ENCODE data around the gene UPK2.

The UPK2 gene

GRCh38 chr11:118918128-118918685, 37.9 kb upstream of the UPK2 start:
- DNase-seq: peak; percentile 92

DNA sequence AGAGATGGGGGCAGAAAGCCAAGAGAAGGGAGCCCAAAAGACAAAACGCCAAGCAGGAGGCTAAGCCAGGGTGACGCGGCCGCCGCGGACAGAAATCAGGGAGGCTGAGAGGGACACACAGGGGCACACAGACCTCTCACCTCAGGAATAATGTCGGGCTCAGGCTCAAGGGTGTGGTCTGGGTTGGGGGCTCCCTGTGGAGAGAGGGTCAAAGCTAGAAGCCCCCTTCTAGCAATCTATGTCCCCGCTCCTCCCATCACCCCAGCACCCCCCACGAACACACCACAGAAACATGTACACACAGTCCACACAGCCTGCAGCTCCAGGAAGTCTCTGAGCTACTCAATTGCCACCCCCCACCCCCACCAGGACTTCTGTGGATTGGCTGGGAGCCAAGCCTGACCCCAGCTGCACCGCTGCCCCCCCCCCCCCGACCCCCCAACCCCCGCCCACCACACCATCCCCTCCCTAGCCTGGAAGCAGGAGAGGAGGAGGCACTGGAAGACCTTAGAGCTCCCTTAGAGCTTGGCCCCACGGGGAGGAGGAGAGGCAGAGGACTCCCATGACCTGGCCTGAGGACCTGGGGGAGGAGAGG, 37.3 kb upstream of the UPK2 start:
- DNase-seq: no peak

GRCh38 chr11:118921121-118921928, 34.8 kb upstream of the UPK2 start:
- DNase-seq: no peak

GRCh38 chr11:118921929-118922744, 34.0 kb upstream of the UPK2 start:
- peak; percentile 36 for DNase-seq

DNA sequence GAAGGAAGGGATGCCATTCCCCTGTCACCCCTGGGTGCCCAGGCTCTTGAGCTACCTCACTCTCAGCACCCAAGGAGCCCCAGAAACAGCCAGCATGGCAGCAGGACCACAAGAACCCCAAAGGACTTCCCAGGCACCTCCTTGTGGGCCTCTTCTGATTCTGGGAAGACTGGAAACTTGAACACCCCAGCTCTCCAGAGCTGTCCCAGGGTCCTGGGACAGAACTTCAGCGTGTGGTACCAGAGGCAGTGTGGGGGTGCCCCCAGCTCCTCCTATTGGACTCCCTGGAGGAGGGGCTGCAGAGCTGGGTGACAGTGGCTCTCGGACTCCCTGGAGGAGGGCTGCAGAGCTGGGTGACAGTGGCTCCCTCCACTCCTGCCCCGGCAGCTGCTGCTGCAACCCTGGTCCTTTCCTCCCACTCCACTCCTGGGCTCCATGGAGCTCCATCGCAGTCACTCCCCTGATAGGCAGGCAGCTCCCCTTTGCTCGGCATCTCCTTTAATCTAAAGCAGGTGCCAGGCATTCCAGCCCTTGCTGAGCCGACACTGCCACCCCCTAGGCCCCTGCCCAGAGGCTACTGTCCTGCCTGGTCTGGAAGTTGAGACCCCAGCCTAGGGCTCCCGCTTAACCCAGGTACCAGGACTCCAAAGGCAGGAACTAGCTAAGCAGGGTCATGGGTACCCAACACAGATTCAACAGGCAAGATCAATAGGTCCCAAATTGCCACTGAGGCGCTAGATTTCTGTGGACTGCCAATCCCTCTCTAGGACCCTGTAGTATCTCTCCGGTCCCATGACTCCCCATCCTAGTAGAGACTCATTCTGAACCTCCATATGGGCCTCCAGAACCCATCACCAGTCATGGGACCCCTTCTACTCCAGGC, 33.1 kb upstream of the UPK2 start:
- DNase-seq: no peak

GRCh38 chr11:118923721-118924587, 32.1 kb upstream of the UPK2 start:
- DNase-seq: no peak

GRCh38 chr11:118924591-118925585, 31.2 kb upstream of the UPK2 start:
- peak; percentile 68 for DNase-seq

DNA sequence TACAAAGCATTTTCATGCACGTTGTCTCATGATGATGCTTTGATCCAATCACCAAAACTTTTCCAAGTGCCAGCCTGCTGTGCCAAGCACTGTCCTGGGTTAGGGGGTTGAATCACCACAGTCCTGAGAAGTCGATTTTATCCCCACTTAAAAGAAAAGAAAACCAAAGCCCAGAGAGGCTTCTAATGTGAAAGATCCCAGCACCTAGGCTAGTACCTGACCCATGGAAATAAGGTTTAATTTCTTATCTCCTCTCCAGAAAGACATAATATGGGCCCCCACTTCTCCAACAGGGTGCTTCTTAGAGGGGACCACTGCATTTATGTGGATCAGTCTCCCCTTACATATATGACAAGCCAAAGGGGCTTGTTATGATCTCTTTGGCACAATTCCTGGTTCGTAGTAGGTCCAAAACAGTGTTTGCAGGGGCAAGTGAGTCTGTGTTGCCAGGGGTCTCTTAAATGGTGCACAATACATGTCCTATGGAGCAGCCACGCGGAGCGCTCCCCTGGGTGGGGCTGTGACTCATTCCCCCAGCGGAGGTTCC, 28.5 kb upstream of the UPK2 start:
- DNase-seq: no peak

DNA sequence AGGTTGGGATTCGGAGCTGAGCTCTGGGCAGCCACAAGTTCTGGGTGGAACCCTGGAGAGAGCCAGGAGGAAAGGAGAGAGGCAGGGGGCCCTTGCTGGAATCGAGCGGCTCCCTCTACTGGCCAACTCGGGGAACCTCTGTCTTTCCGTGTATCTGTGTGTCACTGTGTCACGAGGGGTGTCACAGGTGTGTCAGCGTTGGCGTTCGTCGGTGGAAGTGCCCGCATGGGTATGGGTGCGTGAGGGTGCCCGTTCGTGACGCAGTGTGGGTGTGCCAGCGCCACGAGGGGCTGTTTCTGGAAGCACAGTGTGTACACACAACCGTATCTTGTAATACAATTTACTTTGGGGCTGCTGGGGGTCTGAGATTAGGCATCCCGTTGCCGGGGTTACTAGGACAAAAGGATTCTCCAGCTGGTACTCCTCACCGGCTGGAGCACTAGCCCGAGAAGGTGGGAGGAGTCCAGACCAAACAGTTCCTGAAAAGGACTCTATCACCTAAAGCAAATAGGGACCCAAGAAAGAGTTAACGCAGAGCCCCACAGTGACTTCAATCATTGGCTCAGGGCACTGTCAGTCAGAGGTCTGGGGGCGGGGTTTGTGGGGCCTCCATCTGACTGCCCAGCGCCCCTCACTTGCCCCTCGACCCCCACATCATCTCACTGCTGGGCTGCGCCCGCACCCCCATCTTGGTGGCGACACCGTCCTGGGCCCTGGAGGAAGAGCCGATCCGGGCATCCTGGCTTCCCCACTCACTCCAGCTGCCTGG, 27.8 kb upstream of the UPK2 start:
- peak; percentile 98 for DNase-seq

- DNase-seq: peak; percentile 88
Measured at GRCh38 chr11:118928870-118929500, 27.1 kb upstream of the UPK2 start.

- DNase-seq: peak; percentile 97
Measured at GRCh38 chr11:118929501-118930093, 26.5 kb upstream of the UPK2 start.

- DNase-seq: peak; percentile 99
Measured at GRCh38 chr11:118930094-118930712, 25.9 kb upstream of the UPK2 start.

DNA sequence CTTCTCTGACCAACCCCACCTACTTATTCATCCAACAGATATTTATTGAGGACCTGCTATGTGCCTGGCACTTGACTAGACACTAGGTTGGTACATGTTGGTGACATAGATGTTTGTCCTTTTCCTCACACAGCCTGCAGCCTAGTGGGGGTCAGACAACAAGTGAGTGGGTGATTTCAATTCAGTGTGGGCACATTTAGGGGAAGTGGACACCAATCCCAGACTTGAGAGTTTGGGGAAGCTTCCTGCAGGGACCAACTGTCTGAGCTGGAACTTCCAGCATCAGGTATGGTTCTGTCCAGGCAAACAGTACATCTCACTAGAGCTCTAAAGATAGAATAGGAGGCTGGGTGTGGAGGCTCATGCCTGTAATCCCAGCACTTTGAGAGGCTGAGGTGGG, 24.5 kb upstream of the UPK2 start:
- no peak for DNase-seq

DNA sequence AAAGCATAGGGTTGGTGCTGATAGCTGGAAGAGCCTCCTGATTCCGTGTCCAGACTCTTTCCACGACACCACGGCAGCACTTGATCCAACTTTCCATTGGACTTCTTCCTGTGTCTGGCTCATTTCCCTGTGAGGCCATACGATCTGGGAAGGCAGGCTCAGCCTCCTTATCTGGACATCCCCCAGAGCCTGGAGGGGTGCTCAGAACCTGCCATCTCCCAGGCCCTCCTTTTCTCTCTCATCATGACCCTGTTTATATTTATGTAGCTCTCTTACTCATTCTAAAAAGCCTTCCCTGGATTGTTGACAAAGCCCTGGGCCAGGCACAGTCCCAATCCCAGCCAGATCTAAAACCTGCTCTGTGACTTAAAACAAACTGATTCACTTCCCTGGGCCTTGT, 22.6 kb upstream of the UPK2 start:
- no peak for DNase-seq

DNA sequence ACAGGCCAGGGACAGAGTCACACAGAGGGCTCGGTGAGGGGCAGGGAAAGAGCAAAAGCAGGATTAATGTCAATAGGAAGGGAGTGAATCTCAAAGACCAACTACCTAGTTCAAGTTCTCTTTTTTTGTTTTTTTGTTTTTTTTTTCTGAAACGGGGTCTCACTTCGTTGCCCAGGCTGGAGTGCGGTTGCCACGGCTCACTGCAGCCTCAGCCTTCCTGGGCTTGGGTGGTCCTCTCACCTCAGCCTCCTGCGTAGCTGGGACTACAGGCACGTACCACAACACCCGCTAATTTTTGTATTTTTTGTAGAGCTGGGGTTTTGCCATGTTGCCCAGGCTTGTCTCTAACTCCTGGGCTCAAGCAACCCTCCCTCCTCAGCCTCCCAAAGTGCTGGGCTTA, 20.7 kb upstream of the UPK2 start:
- no peak for DNase-seq

DNA sequence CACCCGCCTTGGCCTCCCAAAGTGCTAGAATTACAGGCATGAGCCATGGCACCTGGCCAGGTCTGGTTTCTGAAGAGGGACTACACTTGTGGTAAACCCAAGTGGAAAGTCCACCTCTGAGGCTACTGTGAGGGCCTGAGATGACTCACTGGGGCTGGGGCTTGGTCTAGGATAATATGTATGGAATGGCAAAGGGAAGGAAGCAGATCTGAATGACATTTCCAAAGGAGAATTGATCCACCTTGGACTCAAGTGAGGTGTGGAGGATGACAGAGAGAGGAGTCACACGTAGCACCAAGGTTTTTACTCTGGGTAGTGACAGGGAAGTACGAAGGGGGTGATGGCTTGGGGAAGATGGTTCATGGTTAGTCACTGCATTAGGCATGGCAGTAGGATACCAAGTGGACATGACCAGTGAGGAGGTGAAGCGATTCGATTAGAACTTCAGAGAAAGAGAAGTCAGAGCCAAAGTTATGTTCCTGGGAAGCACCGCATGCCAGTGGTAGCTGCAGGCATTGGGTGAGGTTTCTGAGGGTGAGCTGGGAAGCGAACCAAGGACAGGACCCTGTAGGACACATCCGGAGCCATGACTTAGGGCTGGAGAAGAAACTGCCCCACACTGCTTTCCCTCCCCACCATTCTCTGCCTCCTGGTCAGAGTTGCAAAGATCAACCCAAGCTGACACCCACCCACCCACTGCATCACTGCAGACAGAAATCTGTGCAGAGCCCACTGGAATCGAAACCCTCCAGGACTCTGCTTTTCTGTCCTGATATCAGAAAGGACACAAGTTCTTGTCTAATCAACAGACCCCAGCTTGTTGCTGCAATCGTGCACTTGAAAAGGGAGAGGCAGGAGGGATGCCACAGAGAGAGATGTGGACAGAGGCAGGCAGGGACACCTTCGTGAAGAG, 17.4 kb upstream of the UPK2 start:
- no peak for DNase-seq
